DMS53 treated with DMSO at 0.1 percent for 48 hours (cell line): ENCODE results near the gene KRTAP25-1.

Source experiments
- DNase-seq: peaks from one replicate; lab custom pipeline; 2025; ENCODE audit not compliant: unreplicated experiment; lab: John Stamatoyannopoulos, UW

KRTAP25-1 gene

DNA sequence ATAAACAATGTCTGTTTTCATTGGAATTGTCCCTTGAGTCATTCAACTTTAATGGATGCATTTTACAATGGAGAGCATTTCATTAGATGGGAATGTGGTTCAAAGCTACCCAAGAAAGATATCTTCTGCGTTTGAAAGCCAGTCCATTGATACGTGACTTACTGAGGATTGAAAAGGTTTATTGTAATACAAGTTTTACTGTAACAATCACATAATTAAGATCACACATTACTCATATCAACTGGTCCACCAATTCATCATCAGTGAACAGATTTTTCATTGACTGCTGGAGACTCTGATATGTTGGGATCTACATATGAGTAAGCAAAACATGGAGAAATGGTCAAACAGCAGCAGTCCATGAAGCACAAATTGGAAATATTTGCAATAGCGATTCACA lies 39.4 kb downstream of the KRTAP25-1 start:
- no peak for DNase-seq

DNA sequence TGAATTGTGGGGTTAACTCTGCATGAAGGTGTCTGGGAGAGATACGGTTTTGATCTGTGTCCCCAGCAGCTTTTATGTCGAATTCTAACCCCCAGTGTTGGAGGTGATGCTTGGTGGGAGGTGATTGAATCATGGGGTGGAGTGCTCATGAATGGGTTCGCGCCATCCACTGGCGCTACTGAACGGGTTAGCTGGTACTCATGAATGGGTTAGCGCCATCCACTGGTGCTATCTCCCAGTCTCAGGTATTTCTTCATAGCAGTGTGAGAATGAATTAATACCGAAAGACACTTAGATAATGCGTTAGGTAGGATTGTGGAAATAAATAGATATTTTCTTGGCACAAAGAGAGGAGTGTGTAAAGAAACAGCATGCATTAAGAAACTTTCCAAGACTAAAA lies 40.5 kb downstream of the KRTAP25-1 start:
- DNase-seq, result no peak

DNA sequence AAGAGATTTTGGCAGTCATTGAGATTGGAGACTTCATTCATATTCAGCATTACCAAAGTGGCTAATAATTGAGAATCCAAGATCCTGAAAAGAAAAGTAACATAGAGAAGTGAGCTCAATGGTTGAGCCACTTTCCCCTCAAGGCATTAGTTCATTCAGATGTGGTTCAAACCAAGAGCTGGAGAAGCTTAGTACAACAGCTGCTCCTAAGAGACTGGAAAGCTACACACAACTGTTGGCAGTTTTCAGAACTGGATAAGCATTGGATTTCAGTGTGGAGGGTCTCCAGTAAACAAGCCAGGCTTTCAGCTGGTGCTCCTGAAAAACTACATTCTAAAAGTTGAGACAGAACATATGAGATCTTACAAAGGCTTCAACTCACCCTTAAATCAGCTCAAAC lies 44.3 kb downstream of the KRTAP25-1 start:
- no peak for DNase-seq

- DNase-seq, result no peak
These were observed 45.6 kb downstream of the KRTAP25-1 start for GRCh38 chr21:30243691-30244090.

GRCh38 chr21:30240661-30241060 lies 48.7 kb downstream of the KRTAP25-1 start:
- DNase-seq, result no peak
